Kidney (tissue), 14 donors: Measurements from ENCODE around the gene GALR3. TPM values are rescaled to one million over a fixed set of nuclear protein-coding genes. Genes with fewer than 3 reads are reported as not detected.

Experiments used
- DNase-seq, 5 donors: peaks; one replicate each; pipeline ENCODE4 v3.0.0-alpha.2; 2013 to 2020
- FAIRE-seq: peaks from 2 replicates; lab custom pipeline; 2012; peaks lifted over from hg19 to GRCh38; lab: Jason Lieb, UNC
- H3K27ac ChIP-seq, 2 donors: one replicate each; pipeline ENCODE4 v1.7.0; 2013; ENCODE audit warnings: low read depth in 2 of 2, low read length in 2 of 2, inconsistent platforms in 1 of 2
- H3K27me3 ChIP-seq: one replicate; pipeline ENCODE4 v1.7.1; 2013; ENCODE audit warnings: low read length, inconsistent platforms; ENCODE audit not compliant: control insufficient read depth, insufficient read depth
- H3K36me3 ChIP-seq, 3 donors: one replicate each; pipeline versions ENCODE4 v1.7.0 to v1.7.1; 2013; ENCODE audit warnings: low read length in 3 of 3, control low read depth in 1 of 3, inconsistent platforms in 1 of 3; ENCODE audit not compliant: insufficient read depth in 3 of 3, control insufficient read depth in 2 of 3
- H3K4me1 ChIP-seq, 3 donors: one replicate each; pipeline versions ENCODE4 v1.7.0 to v1.7.1; 2013; ENCODE audit warnings: low read length in 3 of 3, inconsistent platforms in 1 of 3, low read depth in 1 of 3; ENCODE audit not compliant: control insufficient read depth in 2 of 3, insufficient read depth in 2 of 3
- H3K4me3 ChIP-seq, 3 donors: one replicate each; pipeline versions ENCODE4 v1.7.0 to v1.8.1; 2013; ENCODE audit warnings: low read length in 3 of 3, control low read depth in 1 of 3, inconsistent platforms in 1 of 3
- H3K9ac ChIP-seq, 3 donors: one replicate each; pipeline versions ENCODE4 v1.7.0 to v1.7.1; 2013; ENCODE audit warnings: low read length in 3 of 3, control low read depth in 1 of 3, inconsistent platforms in 1 of 3
- H3K9me3 ChIP-seq, 3 donors: one replicate each; pipeline versions ENCODE4 v1.7.0 to v1.7.1; 2013; ENCODE audit warnings: low read length in 3 of 3, control low read depth in 1 of 3, inconsistent platforms in 1 of 3; ENCODE audit not compliant: control insufficient read depth in 2 of 3, insufficient read depth in 1 of 3
- intact Hi-C: fragments of 100-400 bp; cut with DNase I; formaldehyde crosslinking; loops from one replicate; pipeline ENCODE4 v1.11.1; 2022
- polyA plus RNA-seq: library from polyadenylated mRNA; stranded (reverse); fragments of 350-450 nt; fragmentation: Illumina TruSeq; extraction: RNeasy Lipid Tissue Mini Kit (QIAGEN cat#74804); gene quantifications from one replicate; pipeline ENCODE4 v1.2.3, GENCODE V29; 2014; ENCODE audit warnings: low read depth, low replicate concordance; ENCODE audit not compliant: insufficient read depth
- total RNA-seq: library from RNA; stranded (reverse); fragmentation: NEBNext Ultra II Directional; extraction: Animal tissue kit (Norgen Biotek cat#: 25700); gene quantifications from one replicate; pipeline ENCODE4 v1.2.1, GENCODE V29; 2021
- TF ChIP-seq, protein P1 (sequence below): IDR thresholded peaks from 3 replicates; pipeline ENCODE4 v1.5.1; 2012; ENCODE audit warnings: mild to moderate bottlenecking, moderate library complexity, borderline replicate concordance; ENCODE audit not compliant: insufficient read depth; ENCODE audit errors: extremely low read depth
- donor health status: control.
- donor health status: control.
- donor health status: control.
- donor health status: control.
- donor health status: control.
- donor health status: DM: yes; HTN: yes; CAD: no.
- donor health status: Normal renal cell carcinoma (clear cell type).

Gene GALR3
- total and polyA plus RNA-seq, 2 donors from 2014 or later = not detected

DNA sequence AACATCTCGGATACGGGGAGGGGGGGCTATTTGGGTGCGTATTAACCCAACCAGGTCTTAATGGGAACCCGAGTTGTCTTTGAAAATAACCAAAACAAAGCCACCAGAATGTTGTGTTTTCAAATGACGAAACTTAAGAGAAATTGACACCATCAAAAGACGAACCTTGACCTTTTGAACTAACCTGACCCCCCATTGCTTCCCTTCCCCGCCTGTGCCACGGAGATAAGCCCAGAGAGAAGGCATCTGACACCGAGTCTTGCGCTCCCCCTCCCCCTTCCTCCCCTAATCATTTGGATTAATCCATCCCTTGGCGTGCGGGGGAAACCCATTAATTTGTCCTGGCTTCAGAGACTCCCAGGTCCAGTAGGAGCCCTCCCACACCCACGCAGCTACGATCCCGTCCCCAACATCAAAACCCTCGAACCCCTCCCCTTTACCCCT is 20.0 kb upstream of the GALR3 start:
- intact Hi-C loops = no loop called here
- no peaks in the 10 kb centered on the region for H3K27me3 ChIP-seq
- peak overlapping the region in 2 of 3 donors; percentile 50 to 71 for H3K4me3 ChIP-seq
- no peaks in the 10 kb centered on the region for H3K9me3 ChIP-seq
- TF ChIP-seq, protein P1, sequence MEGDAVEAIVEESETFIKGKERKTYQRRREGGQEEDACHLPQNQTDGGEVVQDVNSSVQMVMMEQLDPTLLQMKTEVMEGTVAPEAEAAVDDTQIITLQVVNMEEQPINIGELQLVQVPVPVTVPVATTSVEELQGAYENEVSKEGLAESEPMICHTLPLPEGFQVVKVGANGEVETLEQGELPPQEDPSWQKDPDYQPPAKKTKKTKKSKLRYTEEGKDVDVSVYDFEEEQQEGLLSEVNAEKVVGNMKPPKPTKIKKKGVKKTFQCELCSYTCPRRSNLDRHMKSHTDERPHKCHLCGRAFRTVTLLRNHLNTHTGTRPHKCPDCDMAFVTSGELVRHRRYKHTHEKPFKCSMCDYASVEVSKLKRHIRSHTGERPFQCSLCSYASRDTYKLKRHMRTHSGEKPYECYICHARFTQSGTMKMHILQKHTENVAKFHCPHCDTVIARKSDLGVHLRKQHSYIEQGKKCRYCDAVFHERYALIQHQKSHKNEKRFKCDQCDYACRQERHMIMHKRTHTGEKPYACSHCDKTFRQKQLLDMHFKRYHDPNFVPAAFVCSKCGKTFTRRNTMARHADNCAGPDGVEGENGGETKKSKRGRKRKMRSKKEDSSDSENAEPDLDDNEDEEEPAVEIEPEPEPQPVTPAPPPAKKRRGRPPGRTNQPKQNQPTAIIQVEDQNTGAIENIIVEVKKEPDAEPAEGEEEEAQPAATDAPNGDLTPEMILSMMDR = no peak
- peak in 2 of 5 donors; percentile 58 to 75 for DNase-seq
- peak overlapping the region in 1 of 3 donors; percentile 80 for H3K9ac ChIP-seq
- H3K27ac ChIP-seq = no peak overlapping the region
- no peak for FAIRE-seq
- no peaks in the 10 kb centered on the region for H3K36me3 ChIP-seq
- H3K4me1 ChIP-seq = peaks cover 0 to 15% (median 11%) of the 10 kb centered on the region in 3 donors

DNA sequence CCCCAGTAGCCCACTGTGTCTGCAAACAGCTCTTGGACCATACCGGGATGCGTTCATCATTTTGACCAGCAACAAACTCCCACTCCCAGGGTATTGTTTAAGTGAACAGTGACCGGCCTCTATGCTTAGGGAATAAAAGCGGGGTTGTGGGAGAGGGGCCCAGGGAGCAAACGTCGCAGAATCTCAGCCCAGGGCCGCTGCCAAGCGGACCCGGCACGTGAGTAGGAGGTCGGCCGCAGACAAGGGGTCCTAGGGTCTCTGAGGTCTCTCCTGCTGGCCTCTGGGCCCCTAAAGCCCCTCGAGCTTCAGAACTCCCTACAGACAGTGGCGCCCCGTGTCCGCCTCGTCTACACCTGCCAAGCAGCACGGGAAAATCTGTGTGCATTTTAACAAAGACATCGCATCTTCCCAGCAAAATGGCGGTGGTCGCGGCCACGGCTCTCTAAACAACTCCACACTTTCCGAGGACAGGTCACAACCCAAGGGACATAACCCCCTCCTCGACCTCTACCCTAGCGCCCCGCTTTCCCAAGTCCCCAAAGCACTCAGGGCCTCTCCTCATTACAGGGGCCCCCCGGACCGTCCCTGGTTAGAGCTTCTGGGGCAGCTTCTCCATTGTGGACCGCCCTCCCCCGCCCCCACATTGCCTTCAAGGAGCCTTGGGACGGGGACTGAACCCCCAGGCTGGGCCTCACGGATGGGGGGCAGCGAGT is 19.4 kb upstream of the GALR3 start:
- intact Hi-C loops = no loop called here
- TF ChIP-seq, protein P1 = no peak
- FAIRE-seq (no peak), DNase-seq (peak in 3 of 5 donors; percentile 45 to 84 (median 69))
- H3K27ac ChIP-seq = no peak overlapping the region
- peaks cover 0 to 15% (median 14%) of the 10 kb centered on the region in 3 donors for H3K4me1 ChIP-seq
- H3K9ac ChIP-seq = no peak overlapping the region
- H3K4me3 ChIP-seq = peak overlapping the region in 1 of 3 donors; percentile 41
- H3K36me3 ChIP-seq = no peaks in the 10 kb centered on the region
- no peaks in the 10 kb centered on the region for H3K27me3 ChIP-seq
- no peaks in the 10 kb centered on the region for H3K9me3 ChIP-seq

DNA sequence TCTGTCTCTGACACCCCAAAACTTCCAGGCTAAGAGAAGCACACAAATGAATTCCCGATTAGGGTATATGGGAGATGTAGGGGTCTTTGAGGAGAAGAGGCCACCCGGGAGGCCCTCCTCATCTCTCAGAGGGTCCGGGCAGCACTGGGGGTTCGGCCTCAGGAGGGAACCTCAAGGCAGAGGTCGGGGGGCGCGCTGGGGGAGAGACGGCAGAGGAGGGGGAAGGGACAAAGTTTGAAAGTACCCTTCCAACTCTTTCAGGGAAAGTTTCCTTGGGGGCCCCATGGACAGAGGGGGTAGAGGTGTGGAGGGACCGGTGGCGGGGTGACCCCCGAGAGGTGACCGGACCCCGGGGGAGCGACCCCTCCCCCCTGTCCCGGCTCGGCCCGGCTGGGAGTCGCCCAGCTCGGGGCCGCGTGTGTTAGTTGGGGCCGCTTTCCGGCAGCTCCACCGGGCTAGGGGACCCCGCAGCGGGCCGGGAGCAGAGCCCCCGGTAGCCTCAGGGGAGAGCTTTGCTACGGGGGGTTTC is 18.8 kb upstream of the GALR3 start:
- Histone ChIP-seq H3K36me3 (no peaks in the 10 kb centered on the region), H3K27me3 (no peaks in the 10 kb centered on the region), H3K27ac (no peak overlapping the region), H3K4me3 (peak overlapping the region in 1 of 3 donors; percentile 41), H3K9ac (peak overlapping the region in 1 of 3 donors; percentile 40), H3K9me3 (no peaks in the 10 kb centered on the region), H3K4me1 (peaks cover 0 to 15% (median 14%) of the 10 kb centered on the region in 3 donors)
- DNase-seq = peak in 2 of 5 donors; percentile 47 to 69
- TF ChIP-seq, protein P1 = no peak
- no peak for FAIRE-seq
- intact Hi-C loops = no loop called here
